Panc1 (cell line): ENCODE data around the gene GOLPH3. TPM values are rescaled to one million over a fixed set of nuclear protein-coding genes. Genes with fewer than 3 reads are reported as not detected.

Experiments
- ATAC-seq: fragments of 200-7000 bp; cut with Tn5 transposase; 2 replicates; pipeline ENCODE4 v1.9.1; 2020; ENCODE audit warnings: mild to moderate bottlenecking, moderate library complexity
- BruUV-seq: library from RNA; stranded (reverse); fragments of 400-500 nt; replicated peaks from 2 replicates; lab custom pipeline; 2021; lab: Mats Ljungman, UMichigan
- CTCF ChIA-PET: fragments of 300-600 bp; sonication (Branson Sonifier 250); formaldehyde crosslinking; loops from one replicate; lab custom pipeline; 2022; ENCODE audit warnings: antibody characterized with exemption; lab: Charles Lee
- POLR2A ChIA-PET: fragments of 300-600 bp; sonication (Branson Sonifier 250); formaldehyde crosslinking; loops from one replicate; lab custom pipeline; 2022; ENCODE audit warnings: antibody characterized with exemption; lab: Charles Lee
- DNase-seq: peaks from one replicate; pipeline ENCODE4 v3.0.0-alpha.2; 2010; ENCODE audit warnings: low read depth, low spot score
- H3K27ac ChIP-seq: 2 replicates; pipeline ENCODE4 v1.5.1; 2011; ENCODE audit warnings: mild to moderate bottlenecking, low read length, inconsistent platforms
- H3K27me3 ChIP-seq: fragments of 200-500 bp; sonication (Bioruptor generic); 2 replicates; pipeline ENCODE4 v1.6.0; 2014; ENCODE audit warnings: low read length, inconsistent platforms; ENCODE audit not compliant: control insufficient read depth, insufficient read depth
- H3K36me3 ChIP-seq: fragments of 200-500 bp; sonication (Bioruptor generic); 2 replicates; pipeline ENCODE4 v1.5.1; 2014; ENCODE audit warnings: inconsistent platforms, mild to moderate bottlenecking, low read length, moderate library complexity; ENCODE audit not compliant: control insufficient read depth, insufficient read depth
- H3K4me1 ChIP-seq: 2 replicates; pipeline ENCODE4 v1.5.1; 2011; ENCODE audit warnings: inconsistent platforms, mild to moderate bottlenecking, low read length, moderate library complexity; ENCODE audit not compliant: control insufficient read depth, insufficient read depth
- H3K4me3 ChIP-seq, 2 experiments: 2 replicates each; pipeline ENCODE4 v1.5.1; 2011 to 2012; ENCODE audit warnings: low read depth in 2 of 2, low read length in 2 of 2, mild to moderate bottlenecking in 2 of 2, inconsistent platforms in 1 of 2, moderate library complexity in 1 of 2
- H3K9me3 ChIP-seq: fragments of 200-500 bp; sonication (Bioruptor generic); 2 replicates; pipeline ENCODE4 v1.5.1; 2014; ENCODE audit warnings: low read depth, mild to moderate bottlenecking, inconsistent platforms, low read length, moderate library complexity; ENCODE audit not compliant: control insufficient read depth, insufficient read depth
- CTCF ChIP-seq: fragments of 450-650 bp; IDR thresholded peaks from 2 replicates; pipeline ENCODE4 v1.5.1; 2017; ENCODE audit warnings: mild to moderate bottlenecking
- POLR2AphosphoS5 ChIP-seq: IDR thresholded peaks from 2 replicates; pipeline ENCODE4 v1.6.1; 2012; ENCODE audit warnings: mild to moderate bottlenecking, low read depth, low read length, moderate library complexity
- SIN3A ChIP-seq: IDR thresholded peaks from 2 replicates; pipeline ENCODE4 v1.6.1; 2012; ENCODE audit warnings: low read depth, mild to moderate bottlenecking, low read length, moderate library complexity, borderline replicate concordance; ENCODE audit not compliant: insufficient read depth
- TCF7L2 ChIP-seq: IDR thresholded peaks from 2 replicates; pipeline ENCODE4 v1.6.1; 2011; ENCODE audit warnings: mild to moderate bottlenecking, low read depth, low read length, inconsistent platforms
- in situ Hi-C: cut with HindIII; loops from 2 replicates; pipeline ENCODE4 v1.10.0; 2016; ENCODE audit warnings: low sequenced_read_pairs, low pct_unique_long_range_greater_than_20kb
- intact Hi-C: fragments of 100-400 bp; cut with micrococcal nuclease; formaldehyde crosslinking; loops from one replicate; pipeline ENCODE4 v1.10.0; 2022; ENCODE audit not compliant: unreplicated experiment
- total RNA-seq: library from RNA; stranded (reverse); gene quantifications from one replicate; pipeline ENCODE4 v1.2.1, GENCODE V29; 2021; ENCODE audit not compliant: unreplicated experiment
- TF ChIP-seq, protein P1 (sequence below), 2 experiments: IDR thresholded peaks; 2 replicates each; pipeline ENCODE4 v1.6.1; 2011 to 2012; ENCODE audit warnings: low read depth in 2 of 2, control low read depth in 1 of 2, low read length in 1 of 2, mild to moderate bottlenecking in 1 of 2, moderate library complexity in 1 of 2; ENCODE audit not compliant: insufficient read depth in 1 of 2

Gene GOLPH3
- total RNA-seq, 1 experiment from 2014 or later = 89.7 TPM

DNA sequence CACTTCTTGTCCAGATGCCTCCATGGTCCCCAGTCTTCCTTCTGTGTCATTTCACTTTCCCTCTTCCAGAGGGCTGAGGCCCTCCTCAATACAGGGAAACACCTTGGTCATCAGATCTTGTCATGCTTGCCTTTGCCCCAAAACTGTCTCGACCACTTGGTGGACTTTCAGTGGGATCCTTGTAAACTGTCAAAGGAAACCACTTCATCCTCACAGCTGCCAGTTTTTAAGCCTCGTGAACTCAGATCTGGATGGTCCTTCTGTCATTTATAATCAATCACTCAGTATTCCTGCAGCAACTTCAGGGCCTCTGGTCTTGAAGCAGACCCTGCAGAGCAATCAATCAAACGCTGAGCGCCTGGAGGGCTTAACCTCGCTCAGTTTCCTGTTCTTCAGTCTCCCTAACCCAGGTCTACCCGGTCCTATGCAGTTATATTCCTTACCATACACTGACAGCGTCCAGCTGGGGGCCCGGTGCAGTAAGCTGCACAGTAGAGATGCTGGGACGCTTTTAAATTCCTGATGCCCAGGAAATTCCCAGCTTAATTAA is 74.6 kb downstream of the GOLPH3 start:
- H3K4me1 ChIP-seq = no peaks in the 10 kb centered on the region
- ChIA-PET POLR2A (no interaction called here), CTCF (no interaction called here)
- peaks cover 11% of the 10 kb centered on the region; the same call in 1 of the 2 replicates for H3K36me3 ChIP-seq
- TF ChIP-seq SIN3A (no peak), POLR2AphosphoS5 (no peak), CTCF (no peak), TCF7L2 (no peak)
- TF ChIP-seq, protein P1, sequence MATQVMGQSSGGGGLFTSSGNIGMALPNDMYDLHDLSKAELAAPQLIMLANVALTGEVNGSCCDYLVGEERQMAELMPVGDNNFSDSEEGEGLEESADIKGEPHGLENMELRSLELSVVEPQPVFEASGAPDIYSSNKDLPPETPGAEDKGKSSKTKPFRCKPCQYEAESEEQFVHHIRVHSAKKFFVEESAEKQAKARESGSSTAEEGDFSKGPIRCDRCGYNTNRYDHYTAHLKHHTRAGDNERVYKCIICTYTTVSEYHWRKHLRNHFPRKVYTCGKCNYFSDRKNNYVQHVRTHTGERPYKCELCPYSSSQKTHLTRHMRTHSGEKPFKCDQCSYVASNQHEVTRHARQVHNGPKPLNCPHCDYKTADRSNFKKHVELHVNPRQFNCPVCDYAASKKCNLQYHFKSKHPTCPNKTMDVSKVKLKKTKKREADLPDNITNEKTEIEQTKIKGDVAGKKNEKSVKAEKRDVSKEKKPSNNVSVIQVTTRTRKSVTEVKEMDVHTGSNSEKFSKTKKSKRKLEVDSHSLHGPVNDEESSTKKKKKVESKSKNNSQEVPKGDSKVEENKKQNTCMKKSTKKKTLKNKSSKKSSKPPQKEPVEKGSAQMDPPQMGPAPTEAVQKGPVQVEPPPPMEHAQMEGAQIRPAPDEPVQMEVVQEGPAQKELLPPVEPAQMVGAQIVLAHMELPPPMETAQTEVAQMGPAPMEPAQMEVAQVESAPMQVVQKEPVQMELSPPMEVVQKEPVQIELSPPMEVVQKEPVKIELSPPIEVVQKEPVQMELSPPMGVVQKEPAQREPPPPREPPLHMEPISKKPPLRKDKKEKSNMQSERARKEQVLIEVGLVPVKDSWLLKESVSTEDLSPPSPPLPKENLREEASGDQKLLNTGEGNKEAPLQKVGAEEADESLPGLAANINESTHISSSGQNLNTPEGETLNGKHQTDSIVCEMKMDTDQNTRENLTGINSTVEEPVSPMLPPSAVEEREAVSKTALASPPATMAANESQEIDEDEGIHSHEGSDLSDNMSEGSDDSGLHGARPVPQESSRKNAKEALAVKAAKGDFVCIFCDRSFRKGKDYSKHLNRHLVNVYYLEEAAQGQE (IDR thresholded peaks at IDR 0.05; ENCODE audit: insufficient read depth in 1 of 2, low read depth in 2 of 2, low read length in 1 of 2) = no peak
- in situ Hi-C loops = no loop called here
- H3K9me3 ChIP-seq = no peaks in the 10 kb centered on the region
- no peak overlapping the region for H3K27ac ChIP-seq
- intact Hi-C loops = no loop called here
- no peak for DNase-seq
- H3K27me3 ChIP-seq = no peaks in the 10 kb centered on the region
- H3K4me3 ChIP-seq = no peak overlapping the region
- no peak for ATAC-seq
- BruUV-seq = no TSS peak

GRCh38 chr5:32098890-32099310 is 75.2 kb downstream of the GOLPH3 start:
- H3K27me3 ChIP-seq = no peaks in the 10 kb centered on the region
- in situ Hi-C loops = no loop called here
- H3K4me3 ChIP-seq = no peak overlapping the region
- ATAC-seq = no peak
- no peak for DNase-seq
- no peak overlapping the region for H3K27ac ChIP-seq
- no peak for TF ChIP-seq POLR2AphosphoS5
- TF ChIP-seq TCF7L2 = no peak
- BruUV-seq = no TSS peak
- ChIA-PET POLR2A (no interaction called here), CTCF (no interaction called here)
- H3K4me1 ChIP-seq = no peaks in the 10 kb centered on the region
- intact Hi-C loops = no loop called here
- H3K36me3 ChIP-seq = peaks cover 11% of the 10 kb centered on the region; the same call in 1 of the 2 replicates
- H3K9me3 ChIP-seq = no peaks in the 10 kb centered on the region

DNA sequence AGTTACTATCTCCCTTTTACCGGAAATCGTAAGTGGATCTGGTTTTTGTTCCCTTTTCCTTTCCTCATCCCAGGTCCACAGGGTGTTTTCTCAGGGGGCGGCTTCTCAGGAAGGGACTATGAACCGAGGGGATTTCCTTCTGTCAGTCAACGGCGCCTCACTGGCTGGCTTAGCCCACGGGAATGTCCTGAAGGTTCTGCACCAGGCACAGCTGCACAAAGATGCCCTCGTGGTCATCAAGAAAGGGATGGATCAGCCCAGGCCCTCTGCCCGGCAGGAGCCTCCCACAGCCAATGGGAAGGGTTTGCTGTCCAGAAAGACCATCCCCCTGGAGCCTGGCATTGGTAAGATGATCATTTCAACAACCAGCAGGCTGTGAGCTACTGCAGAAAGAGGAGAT is 75.8 kb downstream of the GOLPH3 start:
- peaks cover 8% of the 10 kb centered on the region; the same call in 1 of the 2 replicates for H3K36me3 ChIP-seq
- no peak for ATAC-seq
- H3K4me1 ChIP-seq = no peaks in the 10 kb centered on the region
- H3K9me3 ChIP-seq = no peaks in the 10 kb centered on the region
- intact Hi-C loops (no loop called here), in situ Hi-C loops (no loop called here)
- no TSS peak for BruUV-seq
- H3K27ac ChIP-seq = no peak overlapping the region
- ChIA-PET CTCF (no interaction called here), POLR2A (no interaction called here)
- DNase-seq = no peak
- H3K4me3 ChIP-seq = no peak overlapping the region
- no peaks in the 10 kb centered on the region for H3K27me3 ChIP-seq
- no peak for TF ChIP-seq POLR2AphosphoS5
- no peak for TF ChIP-seq TCF7L2
- TF ChIP-seq SIN3A = no peak
- TF ChIP-seq, protein P1 (IDR thresholded peaks at IDR 0.05; ENCODE audit: insufficient read depth in 1 of 2, low read depth in 2 of 2, low read length in 1 of 2) = no peak
- TF ChIP-seq CTCF = no peak
